Measurements from ENCODE around the gene C12orf75.

- TF ChIP-seq EP300 (IDR thresholded peaks at IDR 0.05), result no peak
- no peak for TF ChIP-seq CTCF (IDR thresholded peaks at IDR 0.05)
Measured at GRCh38 chr12:105330283-105330930, at the start of gene C12orf75.
